SH-SY5Y (cell line): ENCODE results near the gene TRAF3.

ENCODE experiments used
- GATA2 ChIP-seq: IDR thresholded peaks from 2 replicates; pipeline ENCODE4 v1.6.1; 2011; ENCODE audit warnings: mild to moderate bottlenecking, low read depth, low read length
- GATA3 ChIP-seq: IDR thresholded peaks from 2 replicates; pipeline ENCODE4 v1.6.1; 2011; ENCODE audit warnings: low read depth, mild to moderate bottlenecking, low read length, moderate library complexity

The TRAF3 gene

DNA sequence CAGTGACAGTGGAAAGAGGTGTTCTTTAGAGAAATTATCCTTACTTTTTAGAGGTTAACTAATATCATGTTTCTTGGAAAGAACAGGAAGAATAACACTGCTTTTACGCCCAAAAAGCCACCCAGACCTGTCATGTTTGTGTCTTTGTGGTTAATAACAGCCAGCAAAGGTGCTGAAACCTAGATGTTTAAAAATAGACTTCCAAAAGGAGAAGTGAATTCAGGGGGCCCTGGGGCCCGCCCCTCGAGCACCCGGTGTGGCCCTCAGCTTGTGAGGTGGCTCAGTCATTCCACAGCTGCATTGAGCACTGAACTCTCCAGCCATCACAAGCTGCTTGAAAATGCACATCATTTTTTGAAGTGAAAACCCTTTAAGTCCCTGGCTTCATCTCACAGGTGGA is 124.4 kb downstream of the TRAF3 start:
- no peak for TF ChIP-seq GATA2
- TF ChIP-seq GATA3: no peak

- no peak for TF ChIP-seq GATA3
- no peak for TF ChIP-seq GATA2
Observed at GRCh38 chr14:102902086-102902485, 124.8 kb downstream of the TRAF3 start.

GRCh38 chr14:102902523-102903247 is 125.4 kb downstream of the TRAF3 start:
- TF ChIP-seq GATA2 (no peak), GATA3 (no peak)

GRCh38 chr14:102903248-102903888 is 126.1 kb downstream of the TRAF3 start:
- TF ChIP-seq GATA3: no peak
- no peak for TF ChIP-seq GATA2

DNA sequence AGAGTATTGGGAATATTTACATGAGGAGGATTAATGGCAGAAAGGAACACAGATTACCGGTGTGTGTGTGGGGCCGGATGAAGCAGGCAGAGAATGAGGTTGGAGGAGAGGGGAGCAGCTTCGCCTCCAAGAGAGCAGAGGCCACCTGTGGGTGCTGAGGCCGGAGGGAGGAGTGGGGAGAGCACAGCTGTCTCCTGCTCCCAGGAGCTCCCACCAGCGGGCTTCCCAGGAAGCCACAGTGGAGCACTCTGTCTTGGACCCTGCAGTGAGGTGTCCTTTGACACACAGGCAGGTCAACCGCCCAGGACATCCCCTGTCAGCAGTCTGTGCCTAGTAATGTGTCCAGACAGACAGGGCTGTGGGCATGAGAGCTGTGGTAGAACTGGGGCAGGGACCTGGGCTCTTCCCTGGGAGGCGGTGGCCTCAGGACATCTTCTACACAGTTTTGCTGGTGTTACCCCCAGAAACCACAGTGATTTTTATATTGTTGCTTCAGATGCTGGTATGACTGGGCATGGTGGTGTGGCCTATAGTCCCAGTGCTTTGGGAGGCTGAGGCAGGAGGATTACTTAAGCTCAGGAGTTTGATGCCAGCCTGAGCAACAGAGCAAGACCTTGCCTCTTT is 126.8 kb downstream of the TRAF3 start:
- no peak for TF ChIP-seq GATA2
- TF ChIP-seq GATA3: no peak

- TF ChIP-seq GATA3 (no peak), GATA2 (no peak)
Observed at GRCh38 chr14:102905116-102906108, 128.2 kb downstream of the TRAF3 start.

- TF ChIP-seq GATA2 (no peak), GATA3 (no peak)
Observed at GRCh38 chr14:102906616-102907302, 129.5 kb downstream of the TRAF3 start.

- no peak for TF ChIP-seq GATA3
- TF ChIP-seq GATA2: no peak
Observed at GRCh38 chr14:102907303-102907844, 130.1 kb downstream of the TRAF3 start.

GRCh38 chr14:102907980-102908730 is 130.9 kb downstream of the TRAF3 start:
- no peak for TF ChIP-seq GATA3
- TF ChIP-seq GATA2: no peak

GRCh38 chr14:102908766-102909455 is 131.7 kb downstream of the TRAF3 start:
- TF ChIP-seq GATA3 (no peak), GATA2 (no peak)

DNA sequence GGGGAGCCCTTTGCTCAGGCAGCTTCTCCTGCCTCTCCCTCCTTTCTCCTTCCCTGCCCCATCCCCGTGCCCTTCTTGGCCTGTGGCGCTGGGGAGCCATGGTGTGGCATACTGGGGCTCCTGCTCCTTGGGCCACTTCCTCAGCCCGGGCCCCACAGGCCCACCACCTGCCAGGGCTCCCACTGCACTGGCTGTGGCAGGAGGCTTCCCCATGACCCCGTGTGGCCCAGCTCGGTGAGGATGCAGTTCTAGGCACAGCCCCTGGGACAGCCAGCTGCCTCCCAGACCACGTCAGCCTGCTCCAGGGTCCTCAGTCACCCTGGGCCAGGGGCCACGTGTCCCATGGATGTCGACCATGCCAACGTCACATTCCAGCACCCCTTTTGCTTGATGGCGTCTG is 132.2 kb downstream of the TRAF3 start:
- no peak for TF ChIP-seq GATA2
- no peak for TF ChIP-seq GATA3

- TF ChIP-seq GATA3 (no peak), GATA2 (no peak)
Observed at GRCh38 chr14:102909911-102910310, 132.7 kb downstream of the TRAF3 start.
